GM18951 (cell line): Measurements from ENCODE around the gene EIF3K.
"Not testable (repeated sequence)": the region's sequence is repeated elsewhere in the genome, so short reads cannot be mapped to it uniquely, and the experiment has no call there.

Experiments used
- POLR2A ChIP-seq: IDR thresholded peaks from 4 replicates; pipeline ENCODE4 v1.6.1; 2011; ENCODE audit warnings: mild to moderate bottlenecking; ENCODE audit not compliant: insufficient read length, insufficient read depth; ENCODE audit errors: extremely low read depth
- in situ Hi-C: fragments of 300-500 bp; cut with MboI; formaldehyde crosslinking; loops from one replicate; pipeline ENCODE4 v1.12.0; 2022; ENCODE audit warnings: low sequenced_read_pairs, mixed read lengths, inconsistent platforms; ENCODE audit not compliant: unreplicated experiment

Gene EIF3K, protein sequence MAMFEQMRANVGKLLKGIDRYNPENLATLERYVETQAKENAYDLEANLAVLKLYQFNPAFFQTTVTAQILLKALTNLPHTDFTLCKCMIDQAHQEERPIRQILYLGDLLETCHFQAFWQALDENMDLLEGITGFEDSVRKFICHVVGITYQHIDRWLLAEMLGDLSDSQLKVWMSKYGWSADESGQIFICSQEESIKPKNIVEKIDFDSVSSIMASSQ

DNA sequence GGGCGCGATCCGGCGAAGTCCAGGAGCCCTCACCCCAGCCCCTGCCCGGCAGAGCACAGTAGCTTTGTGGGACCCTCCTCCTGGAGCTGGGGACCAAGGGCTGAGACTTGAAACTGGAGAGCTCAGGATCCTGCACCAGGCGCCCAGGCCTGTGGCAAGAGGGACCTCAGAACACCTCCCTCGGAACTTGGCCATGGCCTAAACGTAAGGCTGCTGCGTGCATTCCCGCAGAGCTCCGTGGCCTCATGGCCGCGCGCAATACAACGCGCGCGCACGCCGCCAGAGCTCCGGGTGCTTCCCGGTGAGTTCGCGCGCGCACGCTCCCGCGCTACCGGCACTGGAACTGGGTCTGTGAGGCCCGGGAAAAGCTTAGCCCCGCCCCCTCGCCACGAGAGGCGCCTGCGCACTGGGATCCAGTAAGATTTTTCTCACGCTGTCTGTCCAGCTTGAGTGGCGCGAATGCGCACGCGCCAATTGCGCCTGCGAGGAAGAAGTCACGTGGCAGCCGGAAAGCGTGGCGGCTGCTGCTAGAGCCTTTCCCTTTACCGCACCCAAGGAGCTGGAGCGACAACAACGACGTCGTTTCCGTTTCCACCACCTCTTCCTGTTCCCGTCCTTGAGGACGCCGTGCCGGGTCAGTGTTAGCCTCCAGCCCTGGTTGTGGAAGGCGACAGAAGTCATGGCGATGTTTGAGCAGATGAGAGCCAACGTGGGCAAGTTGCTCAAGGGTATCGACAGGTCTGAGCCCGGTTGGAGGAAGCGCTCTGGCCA lies at the start of gene EIF3K:
Gene EIF3K (plus strand): TSS at position 599 of the 771 bp plus-strand sequence. CDS start 81 bp downstream, at position 680.
- TF ChIP-seq POLR2A, result peak; percentile 88
- in situ Hi-C loops, result no loop called here

DNA sequence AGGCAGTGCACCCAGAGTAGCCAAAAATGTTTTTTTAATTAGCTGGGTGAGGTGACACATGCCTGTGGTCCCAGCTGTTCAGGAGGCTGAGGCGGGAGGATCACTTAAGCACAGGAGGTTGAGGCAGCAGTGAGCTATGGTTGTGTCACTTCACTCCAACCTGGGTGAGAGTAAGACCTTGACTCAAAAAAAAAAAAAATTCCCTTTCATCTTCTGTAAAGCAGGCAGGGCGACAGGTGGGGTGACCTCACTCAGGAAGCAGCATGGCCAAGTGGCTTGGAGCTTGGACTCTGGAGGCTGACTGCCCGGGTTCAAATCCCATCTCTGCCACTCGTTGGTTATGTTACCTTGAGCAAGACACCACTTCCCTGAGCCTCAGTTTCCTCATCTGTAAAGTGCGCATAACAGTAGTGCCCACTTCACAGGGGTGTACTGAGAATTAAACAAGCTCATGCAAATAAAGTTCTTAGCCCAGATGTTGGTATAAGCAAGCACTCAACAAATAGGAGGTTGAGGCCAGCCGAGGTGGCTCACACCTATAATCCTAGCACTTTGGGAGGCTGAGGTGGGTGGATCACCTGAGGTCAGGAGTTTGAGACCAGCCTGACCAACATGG lies 49.5 kb upstream of the EIF3K start:
- in situ Hi-C loops, result no loop called here
- TF ChIP-seq POLR2A, result no peak

DNA sequence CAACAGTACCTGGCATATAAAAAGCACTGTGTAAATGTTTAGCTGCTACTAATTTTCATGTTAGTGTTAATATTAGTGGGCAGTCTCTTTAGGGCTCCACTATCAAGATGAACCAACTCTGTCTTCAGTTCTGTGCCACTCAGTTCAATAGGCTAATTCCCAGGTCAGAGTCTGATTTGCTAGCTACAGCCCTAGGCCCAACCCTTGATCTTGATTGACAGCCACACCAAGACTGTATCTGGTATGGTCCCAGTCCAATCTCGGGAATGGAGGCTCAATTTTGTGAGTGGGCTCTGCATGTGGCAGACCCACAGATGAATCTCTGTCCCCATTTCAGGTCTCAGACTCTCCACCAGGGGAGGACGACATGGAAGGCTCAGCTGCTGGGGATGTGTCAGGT lies 47.3 kb upstream of the EIF3K start:
- TF ChIP-seq POLR2A, result no peak
- in situ Hi-C loops, result no loop called here

DNA sequence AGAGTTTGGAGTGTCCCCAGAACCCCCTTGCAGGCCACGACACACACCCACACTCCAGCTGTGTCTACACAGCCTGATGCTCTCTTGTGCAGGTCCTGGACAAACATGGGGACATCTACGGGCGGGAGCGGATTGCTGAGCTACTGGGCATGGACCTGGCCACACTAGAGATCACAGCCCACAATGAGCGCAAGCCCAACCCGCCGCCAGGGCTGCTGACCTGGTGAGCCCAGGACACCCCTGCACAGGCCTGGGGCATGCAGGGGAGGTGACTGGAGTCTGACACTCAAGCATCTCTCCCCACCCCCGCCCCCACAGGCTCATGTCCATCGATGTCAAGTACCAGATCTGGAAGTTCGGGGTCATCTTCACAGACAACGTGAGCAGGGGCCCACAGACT lies 41.2 kb upstream of the EIF3K start:
- in situ Hi-C loops, result no loop called here
- TF ChIP-seq POLR2A, result no peak

DNA sequence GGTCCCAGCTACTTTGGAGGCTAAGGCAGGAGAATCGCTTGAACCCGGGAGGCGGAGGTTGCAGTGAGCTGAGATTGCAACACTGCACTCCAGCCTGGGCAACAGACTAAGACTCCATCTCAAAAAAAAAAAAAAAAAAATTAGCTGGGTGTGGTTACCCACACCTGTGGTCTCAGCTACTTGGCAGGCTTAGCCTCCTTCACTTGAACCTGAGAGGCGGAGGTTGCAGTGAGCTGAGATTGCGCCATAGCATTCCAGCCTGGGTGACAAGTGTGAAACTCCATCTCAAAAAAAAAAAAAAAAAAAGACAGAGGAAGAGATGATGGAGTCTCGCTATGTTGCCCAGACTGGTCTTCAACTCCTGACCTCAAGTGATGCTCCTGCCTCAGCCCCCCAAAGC lies 39.7 kb upstream of the EIF3K start:
- in situ Hi-C loops, result not testable (repeated sequence)

DNA sequence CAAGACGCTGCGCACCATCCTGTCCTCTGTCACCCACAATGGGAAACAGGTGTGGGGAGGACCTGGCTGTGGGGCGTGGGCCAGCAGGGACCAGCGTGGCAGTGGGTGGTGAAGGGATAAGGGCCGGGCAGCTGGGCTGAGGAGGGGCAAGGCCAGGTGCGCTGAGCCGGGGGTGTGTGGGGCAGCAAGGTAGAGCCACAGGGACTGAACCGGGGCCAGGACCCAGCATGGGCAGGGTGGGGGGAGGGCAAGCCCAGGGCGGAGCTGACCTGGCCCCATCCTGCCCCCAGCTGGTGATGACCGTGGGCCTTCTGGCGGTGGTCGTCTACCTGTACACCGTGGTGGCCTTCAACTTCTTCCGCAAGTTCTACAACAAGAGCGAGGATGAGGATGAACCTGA lies 38.9 kb upstream of the EIF3K start:
- no peak for TF ChIP-seq POLR2A
- in situ Hi-C loops, result no loop called here

DNA sequence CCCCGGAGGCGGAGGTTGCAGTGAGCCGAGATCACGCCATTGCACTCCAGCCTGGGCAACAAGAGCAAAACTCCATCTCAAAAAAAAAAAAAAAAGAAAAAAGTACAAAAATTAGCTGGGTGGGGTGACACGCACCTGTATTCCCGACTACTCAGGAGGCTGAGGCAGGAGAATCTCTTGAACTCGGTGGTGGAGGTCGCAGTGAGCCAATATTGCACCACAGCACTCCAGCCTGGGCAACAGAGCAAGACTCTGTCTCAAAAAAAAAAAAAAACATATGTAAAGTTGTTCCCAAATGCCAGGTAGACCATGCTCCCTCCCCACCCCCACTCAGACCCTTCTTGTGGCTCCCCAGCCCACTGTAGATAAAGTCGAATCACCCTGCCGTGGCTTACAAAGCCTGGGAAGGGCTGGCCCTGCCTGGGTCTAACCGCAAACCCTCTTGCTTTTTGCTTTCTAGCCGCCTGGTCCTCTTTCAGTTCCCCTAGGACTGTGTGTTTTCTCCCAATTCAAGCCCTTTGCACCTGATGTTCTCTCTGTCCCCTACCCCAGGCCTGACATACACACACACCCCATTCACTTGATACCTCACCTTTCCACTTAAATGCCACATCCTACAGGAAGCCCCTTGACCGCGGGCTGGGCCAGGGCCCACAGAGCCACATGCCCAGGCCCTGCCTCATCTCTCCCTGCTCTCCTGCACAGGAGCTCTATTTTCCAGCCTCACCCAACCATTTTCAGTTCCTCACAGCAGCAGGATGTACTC lies 35.6 kb upstream of the EIF3K start:
- in situ Hi-C loops, result no loop called here
- no peak for TF ChIP-seq POLR2A

DNA sequence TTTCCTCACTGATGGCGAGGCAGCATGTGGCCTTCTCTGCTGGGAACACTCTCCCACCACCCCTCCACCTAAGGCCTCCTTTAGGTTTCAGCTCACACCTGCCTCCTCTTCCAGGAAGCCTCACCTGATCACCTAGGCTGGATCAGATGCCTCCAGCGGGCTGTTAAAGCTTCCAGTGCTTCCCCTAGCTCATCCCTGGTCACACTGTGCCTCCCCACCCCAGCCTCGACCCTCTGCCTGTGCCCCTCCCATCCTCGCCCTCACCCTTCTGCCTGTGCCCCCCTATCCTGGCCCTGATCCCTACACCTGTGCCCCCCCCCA lies 35.0 kb upstream of the EIF3K start:
- in situ Hi-C loops, result no loop called here

DNA sequence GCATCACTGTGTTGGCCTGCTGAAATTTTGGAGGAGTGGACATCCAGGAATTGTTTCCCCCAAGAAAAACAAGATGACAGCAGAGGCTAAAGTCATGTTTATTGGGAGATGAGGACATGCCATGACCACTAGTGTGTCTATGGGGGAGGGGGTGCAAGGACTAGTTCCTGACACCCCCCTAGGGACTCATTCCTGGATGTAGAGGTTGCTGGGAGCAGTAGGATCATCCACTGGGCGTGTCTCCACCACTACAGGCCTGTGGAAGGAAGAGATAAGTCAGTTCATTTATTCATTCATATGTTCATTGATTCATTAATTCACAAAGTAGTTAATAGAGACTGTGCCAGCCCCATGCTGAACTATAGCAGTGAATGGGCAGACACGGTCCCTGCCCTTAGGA lies 31.4 kb upstream of the EIF3K start:
- TF ChIP-seq POLR2A, result no peak
- in situ Hi-C loops, result no loop called here

More for the DNA sequence above, 35.0 kb upstream of the EIF3K start:
- TF ChIP-seq POLR2A, result no peak

DNA sequence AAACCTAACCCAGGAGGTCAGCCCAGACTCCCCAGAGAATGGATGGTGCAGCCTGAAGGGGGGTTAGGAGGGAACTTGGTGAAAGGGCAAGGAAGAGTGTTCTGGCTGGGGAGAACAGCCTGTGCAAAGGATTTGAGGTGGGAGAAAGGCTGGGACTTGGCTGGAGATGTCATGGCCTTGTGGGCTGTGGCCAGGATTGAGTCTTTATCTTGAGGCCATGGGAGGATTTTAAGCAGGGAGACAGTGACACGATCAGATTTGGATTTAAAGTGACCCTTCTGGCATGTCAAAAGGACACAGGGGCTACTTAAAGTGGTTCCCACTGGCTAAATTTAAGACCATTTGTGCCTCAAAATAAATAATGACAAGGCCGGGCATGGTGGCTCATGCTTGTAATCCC lies 30.9 kb upstream of the EIF3K start:
- in situ Hi-C loops, result no loop called here
- no peak for TF ChIP-seq POLR2A

DNA sequence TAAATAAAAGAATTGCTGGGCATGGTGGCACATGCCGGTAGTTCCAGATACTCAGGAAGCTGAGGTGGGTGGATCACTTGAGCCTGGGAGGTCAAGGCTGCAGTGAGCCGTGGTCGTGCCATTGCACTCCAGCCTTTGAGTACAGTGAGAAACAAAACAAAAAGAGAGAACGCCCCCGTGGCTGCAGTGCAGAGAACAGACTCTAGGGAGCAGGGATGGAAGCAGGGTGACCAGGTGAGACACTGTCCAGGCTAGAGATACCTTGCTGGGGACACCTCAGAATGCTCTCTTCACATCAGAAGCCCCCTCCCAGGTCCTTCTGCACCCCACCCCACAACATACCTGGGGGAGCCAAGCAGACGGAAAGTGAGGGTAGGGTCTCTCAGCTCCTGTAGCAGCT lies 26.0 kb upstream of the EIF3K start:
- in situ Hi-C loops, result no loop called here
- TF ChIP-seq POLR2A, result no peak

DNA sequence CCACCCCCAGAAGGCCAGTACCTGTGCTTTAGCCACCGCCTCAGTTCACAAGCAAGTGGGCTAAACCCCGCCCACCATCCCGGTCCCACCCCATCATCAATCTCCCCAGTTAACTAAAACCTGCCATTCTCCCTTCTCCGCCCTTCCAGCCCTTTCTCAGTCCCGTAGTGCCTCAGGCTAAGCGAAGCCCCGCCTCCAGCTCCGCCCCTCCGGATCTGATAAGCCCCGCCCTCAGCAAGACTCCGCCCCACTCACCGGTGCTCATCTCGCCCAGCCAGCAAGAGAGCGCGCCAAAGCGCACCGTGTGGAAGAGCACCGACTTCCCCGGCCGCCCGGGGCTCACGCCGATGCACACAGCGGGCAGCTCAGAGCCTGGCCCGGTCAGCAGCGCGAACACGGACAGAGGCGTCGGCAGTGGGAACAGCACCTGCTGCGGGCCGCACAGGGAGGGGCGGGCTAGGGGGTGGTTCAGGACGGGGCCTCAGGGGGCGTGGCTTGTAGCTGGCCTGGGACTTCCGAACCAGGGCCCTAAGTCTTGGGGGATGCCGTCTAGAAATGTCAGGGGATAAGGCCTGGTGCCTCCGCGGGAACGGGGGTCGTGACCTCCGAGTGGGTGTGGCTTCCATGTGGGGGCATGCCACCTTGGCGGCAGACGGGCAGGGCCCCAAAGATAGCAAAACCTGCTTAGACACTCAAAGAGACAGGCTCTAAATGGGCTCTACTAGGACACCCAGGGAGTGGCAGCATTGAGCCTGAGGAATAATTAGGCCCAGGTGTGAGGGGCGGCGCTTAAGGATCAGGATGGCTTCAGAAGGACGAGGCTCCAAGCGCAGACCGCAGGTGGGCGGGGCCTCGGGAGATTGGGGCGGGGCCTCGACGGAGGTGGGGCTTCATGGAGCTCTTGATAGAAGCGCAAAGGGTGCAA lies 22.7 kb upstream of the EIF3K start:
- in situ Hi-C loops, result no loop called here

More for the DNA sequence above, 22.7 kb upstream of the EIF3K start:
- TF ChIP-seq POLR2A, result no peak
